IPS-20b (cell line): ENCODE data around the gene COL15A1.

Experiments
- H3K27ac ChIP-seq: one replicate; pipeline ENCODE4 v1.5.1; 2013; ENCODE audit warnings: low read length
- H3K27me3 ChIP-seq: 2 replicates; pipeline ENCODE4 v1.6.1; 2013; ENCODE audit warnings: mild to moderate bottlenecking, low read length, inconsistent platforms; ENCODE audit not compliant: insufficient read depth
- H3K36me3 ChIP-seq: 2 replicates; pipeline ENCODE4 v1.6.1; 2013; ENCODE audit warnings: low read depth, mild to moderate bottlenecking, inconsistent platforms, low read length, moderate library complexity; ENCODE audit not compliant: insufficient read depth
- H3K4me1 ChIP-seq: 2 replicates; pipeline ENCODE4 v1.6.1; 2013; ENCODE audit warnings: mild to moderate bottlenecking, control low read depth, inconsistent platforms, low read length, moderate library complexity; ENCODE audit not compliant: insufficient read depth
- H3K4me3 ChIP-seq: 2 replicates; pipeline ENCODE4 v1.5.1; 2013; ENCODE audit warnings: mild to moderate bottlenecking, low read length, inconsistent platforms
- H3K9ac ChIP-seq: 2 replicates; pipeline ENCODE4 v1.6.1; 2013; ENCODE audit warnings: low read depth, mild to moderate bottlenecking, inconsistent platforms, low read length, moderate library complexity
- H3K9me3 ChIP-seq: 2 replicates; pipeline ENCODE4 v1.6.1; 2013; ENCODE audit warnings: mild to moderate bottlenecking, low read depth, low read length, inconsistent platforms; ENCODE audit not compliant: insufficient read depth

The COL15A1 gene

DNA sequence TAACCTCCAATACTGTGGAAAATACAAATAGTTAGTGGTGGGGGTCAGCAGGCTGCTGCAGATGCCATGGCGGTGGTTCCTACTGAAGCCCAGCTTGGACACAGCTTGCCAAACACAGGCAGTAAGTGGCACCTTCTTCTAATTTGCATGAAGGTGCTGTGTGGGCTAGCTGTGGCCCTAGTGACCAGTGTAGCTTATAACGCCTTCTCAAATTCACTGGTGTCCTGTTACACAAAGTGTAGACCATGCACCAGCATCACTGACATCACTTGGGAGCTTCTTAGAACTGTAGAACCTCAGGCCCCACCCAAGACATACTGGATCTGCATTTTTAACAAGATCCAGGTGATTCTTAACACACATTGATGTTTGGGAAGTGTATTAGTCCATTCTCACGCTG, 102.4 kb downstream of the COL15A1 start:
- Histone ChIP-seq H3K36me3 (no peaks in the 10 kb centered on the region), H3K4me1 (no peaks in the 10 kb centered on the region), H3K27me3 (no peaks in the 10 kb centered on the region), H3K4me3 (no peak overlapping the region), H3K9ac (no peak overlapping the region), H3K27ac (no peak overlapping the region), H3K9me3 (peaks cover 4% of the 10 kb centered on the region; the same call in 1 of the 2 replicates)

DNA sequence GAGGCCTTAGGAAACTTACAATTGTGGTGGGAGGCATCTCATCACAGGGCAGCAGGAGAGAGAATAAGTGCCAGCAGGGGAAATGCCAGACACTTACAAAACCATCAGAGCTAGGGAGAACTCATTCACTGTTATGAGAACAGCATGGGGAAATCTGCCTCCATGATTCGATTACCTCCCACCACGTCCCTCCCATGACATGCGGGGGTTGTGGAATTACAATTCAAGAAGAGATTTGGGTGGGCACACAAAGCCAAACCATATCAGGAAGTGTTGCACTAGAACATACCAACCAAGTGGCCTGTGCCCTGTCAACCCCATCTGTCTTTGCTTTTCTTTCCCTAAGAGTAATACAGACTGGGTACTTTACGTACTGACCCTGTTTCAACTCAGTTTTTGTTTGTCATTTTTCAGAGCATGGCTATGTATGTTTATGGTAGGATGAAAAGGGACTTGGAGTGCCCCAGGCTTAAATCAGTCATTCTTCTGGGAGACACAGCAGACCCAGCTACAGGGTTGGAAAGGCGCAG, 102.9 kb downstream of the COL15A1 start:
- H3K4me1 ChIP-seq = no peaks in the 10 kb centered on the region
- peaks cover 4% of the 10 kb centered on the region; the same call in 1 of the 2 replicates for H3K9me3 ChIP-seq
- H3K9ac ChIP-seq = no peak overlapping the region
- H3K36me3 ChIP-seq = no peaks in the 10 kb centered on the region
- no peak overlapping the region for H3K27ac ChIP-seq
- H3K4me3 ChIP-seq = no peak overlapping the region
- no peaks in the 10 kb centered on the region for H3K27me3 ChIP-seq

DNA sequence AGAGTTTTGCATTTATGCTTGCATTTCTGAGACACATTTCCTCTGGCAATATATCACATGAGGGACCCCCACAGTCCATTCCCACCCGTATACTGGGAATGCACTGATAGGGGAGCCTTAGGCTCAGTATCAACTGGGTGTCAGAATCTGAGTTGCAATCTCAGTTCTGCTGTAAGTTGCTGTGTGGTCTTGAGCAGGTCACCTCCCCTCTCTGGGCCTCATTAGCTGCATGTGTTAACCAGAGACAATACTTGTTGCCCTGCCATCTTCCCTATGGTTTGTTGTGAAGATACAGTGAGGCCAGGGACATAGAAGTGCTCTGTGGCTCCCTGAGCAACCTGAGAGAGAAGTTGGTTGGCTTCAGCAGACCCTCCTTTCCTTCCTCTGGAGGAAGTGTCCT, 105.5 kb downstream of the COL15A1 start:
- H3K9ac ChIP-seq = no peak overlapping the region
- no peaks in the 10 kb centered on the region for H3K4me1 ChIP-seq
- H3K36me3 ChIP-seq = no peaks in the 10 kb centered on the region
- peaks cover 4% of the 10 kb centered on the region; the same call in 1 of the 2 replicates for H3K9me3 ChIP-seq
- H3K4me3 ChIP-seq = no peak overlapping the region
- no peak overlapping the region for H3K27ac ChIP-seq
- no peaks in the 10 kb centered on the region for H3K27me3 ChIP-seq

DNA sequence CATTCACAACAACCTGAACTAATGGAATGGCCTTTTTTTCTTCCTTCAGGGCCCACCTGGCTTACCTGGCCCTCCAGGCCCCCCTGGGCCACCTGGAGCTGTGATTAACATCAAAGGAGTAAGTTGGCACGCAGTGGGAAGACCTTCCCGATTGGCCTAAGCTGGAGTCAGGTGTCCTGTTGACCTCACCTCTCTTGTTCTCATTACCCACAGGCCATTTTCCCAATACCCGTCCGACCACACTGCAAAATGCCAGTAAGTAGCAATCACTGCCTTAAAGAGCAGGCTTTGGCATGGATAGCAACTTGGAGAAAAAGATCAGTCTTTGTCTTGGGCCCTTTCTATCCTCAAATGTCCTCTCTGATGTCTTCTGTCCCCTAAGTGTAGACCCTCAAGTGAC, 105.9 kb downstream of the COL15A1 start:
- no peaks in the 10 kb centered on the region for H3K36me3 ChIP-seq

DNA sequence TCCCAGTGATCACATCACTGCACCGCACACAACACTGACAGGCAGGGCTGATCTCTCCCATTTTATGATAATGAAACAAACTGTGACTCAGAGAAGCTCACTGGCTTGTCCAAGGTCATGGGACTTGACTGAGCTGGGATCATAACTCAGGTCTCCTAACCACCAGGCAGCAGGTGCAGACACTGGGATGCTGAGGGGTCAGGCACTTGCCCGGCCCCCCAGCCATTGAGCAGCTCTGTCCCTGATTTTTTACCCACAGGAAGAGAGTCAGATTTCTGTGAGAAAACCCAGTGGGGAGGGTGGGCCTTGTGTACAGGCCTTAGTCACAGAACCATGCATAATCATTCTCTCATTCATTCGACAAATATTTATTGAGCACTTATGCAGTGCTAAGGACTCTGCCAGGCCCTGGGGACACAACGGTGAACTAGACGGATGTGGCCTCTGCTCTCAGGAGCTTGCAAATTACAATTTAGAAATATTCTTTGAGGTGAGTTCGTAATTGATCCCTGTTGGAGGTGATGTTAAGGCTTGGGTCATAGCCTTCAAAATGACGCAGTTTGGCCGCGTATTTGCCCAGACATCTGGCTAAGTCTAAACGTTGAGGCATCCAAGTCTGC, 106.7 kb downstream of the COL15A1 start:
- H3K9ac ChIP-seq = no peak overlapping the region
- no peaks in the 10 kb centered on the region for H3K27me3 ChIP-seq
- no peaks in the 10 kb centered on the region for H3K4me1 ChIP-seq
- H3K9me3 ChIP-seq = no peaks in the 10 kb centered on the region
- H3K36me3 ChIP-seq = no peaks in the 10 kb centered on the region
- H3K27ac ChIP-seq = no peak overlapping the region
- H3K4me3 ChIP-seq = no peak overlapping the region

More for the DNA sequence above, 105.9 kb downstream of the COL15A1 start:
- H3K9ac ChIP-seq = no peak overlapping the region
- H3K4me1 ChIP-seq = no peaks in the 10 kb centered on the region
- H3K27me3 ChIP-seq = no peaks in the 10 kb centered on the region
- H3K9me3 ChIP-seq = peaks cover 1% of the 10 kb centered on the region; the same call in 1 of the 2 replicates
- H3K27ac ChIP-seq = no peak overlapping the region
- no peak overlapping the region for H3K4me3 ChIP-seq

DNA sequence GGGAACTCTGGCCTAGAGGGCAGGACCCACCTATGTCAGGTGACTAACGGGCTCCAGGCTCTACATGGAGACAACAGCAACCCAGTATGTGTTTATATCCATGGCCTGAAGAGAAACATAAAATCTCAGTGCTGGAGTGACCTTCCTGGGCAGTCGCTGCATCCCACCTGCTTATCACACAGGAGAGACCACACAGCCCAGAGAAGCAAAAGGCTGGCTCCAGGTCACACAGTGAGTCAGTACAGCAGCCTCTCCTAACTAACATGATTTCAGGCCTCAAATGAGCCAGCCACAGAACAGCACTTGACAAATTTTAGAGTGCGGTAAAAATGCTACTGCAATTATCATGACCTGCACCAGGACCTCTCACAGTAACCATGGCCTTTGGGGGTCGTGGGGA, 107.2 kb downstream of the COL15A1 start:
- Histone ChIP-seq H3K36me3 (no peaks in the 10 kb centered on the region), H3K27me3 (no peaks in the 10 kb centered on the region), H3K9me3 (no peaks in the 10 kb centered on the region), H3K9ac (no peak overlapping the region), H3K4me3 (no peak overlapping the region), H3K4me1 (no peaks in the 10 kb centered on the region), H3K27ac (no peak overlapping the region)

DNA sequence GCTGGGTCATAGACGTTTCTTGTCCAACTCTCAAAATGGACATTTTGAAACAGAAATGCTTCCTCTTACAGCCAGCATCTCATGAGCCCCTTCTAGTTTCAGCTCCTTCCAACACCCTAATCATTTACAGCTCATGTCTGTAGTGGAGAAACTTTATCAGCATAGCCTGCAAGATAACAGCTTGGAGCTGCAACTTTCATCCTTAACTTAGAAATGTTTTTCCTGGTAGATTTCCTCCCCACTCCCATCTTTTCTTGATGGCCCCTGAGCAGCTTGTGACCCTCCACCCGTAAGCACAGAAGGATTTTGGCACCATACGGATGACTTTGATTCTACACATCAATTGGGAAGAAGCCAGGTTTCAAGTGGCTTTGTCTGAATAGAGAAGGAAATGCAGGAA, 107.7 kb downstream of the COL15A1 start:
- Histone ChIP-seq H3K36me3 (no peaks in the 10 kb centered on the region), H3K9me3 (no peaks in the 10 kb centered on the region), H3K9ac (no peak overlapping the region), H3K27ac (no peak overlapping the region), H3K27me3 (no peaks in the 10 kb centered on the region), H3K4me1 (no peaks in the 10 kb centered on the region), H3K4me3 (no peak overlapping the region)

DNA sequence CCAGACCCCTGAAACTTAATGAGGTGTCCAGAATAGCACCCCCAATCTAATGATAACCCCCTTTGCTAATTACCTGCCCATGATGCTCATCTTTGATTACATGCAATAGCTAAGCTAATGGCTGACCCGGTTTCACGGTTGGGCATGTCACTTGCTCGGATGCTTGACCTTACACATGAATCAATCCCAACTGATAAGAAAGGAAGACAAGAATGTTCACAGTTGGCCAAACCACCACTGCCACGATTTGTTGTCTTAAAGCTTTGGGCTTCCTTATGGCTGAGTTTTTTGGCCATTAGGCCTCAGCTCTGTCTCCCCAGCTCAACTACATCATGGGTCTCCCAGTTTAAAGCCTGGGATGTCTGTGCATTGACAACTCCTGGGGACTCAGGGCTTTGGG, 108.1 kb downstream of the COL15A1 start:
- Histone ChIP-seq H3K27me3 (no peaks in the 10 kb centered on the region), H3K27ac (no peak overlapping the region), H3K9me3 (no peaks in the 10 kb centered on the region), H3K4me1 (no peaks in the 10 kb centered on the region), H3K9ac (no peak overlapping the region), H3K4me3 (no peak overlapping the region), H3K36me3 (no peaks in the 10 kb centered on the region)

DNA sequence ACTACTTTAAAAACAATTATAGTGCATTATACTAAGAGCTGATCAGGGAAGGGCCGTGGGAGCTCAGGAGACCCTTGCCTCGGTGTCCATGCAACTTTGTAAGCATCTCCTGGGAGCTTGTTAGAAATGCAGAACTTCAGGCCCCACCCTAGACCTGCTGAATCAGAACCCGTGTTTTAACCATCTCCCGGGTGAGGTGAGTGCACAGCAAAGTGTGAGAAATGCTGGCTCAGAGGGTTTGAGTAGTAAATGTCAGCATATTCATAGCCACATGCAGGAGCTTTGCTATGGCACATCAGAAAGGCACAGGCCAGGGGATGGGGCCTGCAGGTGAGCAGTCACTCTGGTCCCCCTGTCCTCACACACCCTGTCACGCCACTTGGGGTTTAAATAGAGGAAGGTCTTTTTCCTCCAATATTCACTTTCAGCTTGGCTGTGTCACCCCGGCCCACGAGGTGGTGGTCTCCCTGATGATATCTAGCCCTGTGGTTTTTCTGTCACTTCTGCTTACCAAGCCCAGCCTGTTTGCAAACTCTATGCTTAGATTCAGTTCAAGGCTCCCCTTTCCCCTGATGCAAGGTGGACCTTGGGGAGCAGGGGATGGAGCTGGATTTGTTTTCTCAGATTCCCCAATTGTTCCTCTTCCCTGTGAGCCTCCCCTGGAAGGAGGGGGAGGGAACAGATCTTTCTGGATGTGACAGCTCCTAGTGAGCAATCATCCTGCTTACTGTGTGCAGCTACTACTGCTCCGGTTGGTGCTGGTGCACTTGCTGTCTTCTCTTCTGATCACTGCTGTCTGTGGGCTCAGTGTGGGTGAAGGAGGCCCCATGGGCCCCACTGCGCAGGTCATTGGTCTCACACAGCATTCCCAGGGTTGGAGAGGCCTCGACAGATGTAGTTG, 109.4 kb downstream of the COL15A1 start:
- Histone ChIP-seq H3K27me3 (no peaks in the 10 kb centered on the region; the same call in 1 of the 2 replicates), H3K4me3 (no peak overlapping the region), H3K9ac (no peak overlapping the region), H3K27ac (no peak overlapping the region), H3K9me3 (no peaks in the 10 kb centered on the region), H3K36me3 (no peaks in the 10 kb centered on the region), H3K4me1 (no peaks in the 10 kb centered on the region)

DNA sequence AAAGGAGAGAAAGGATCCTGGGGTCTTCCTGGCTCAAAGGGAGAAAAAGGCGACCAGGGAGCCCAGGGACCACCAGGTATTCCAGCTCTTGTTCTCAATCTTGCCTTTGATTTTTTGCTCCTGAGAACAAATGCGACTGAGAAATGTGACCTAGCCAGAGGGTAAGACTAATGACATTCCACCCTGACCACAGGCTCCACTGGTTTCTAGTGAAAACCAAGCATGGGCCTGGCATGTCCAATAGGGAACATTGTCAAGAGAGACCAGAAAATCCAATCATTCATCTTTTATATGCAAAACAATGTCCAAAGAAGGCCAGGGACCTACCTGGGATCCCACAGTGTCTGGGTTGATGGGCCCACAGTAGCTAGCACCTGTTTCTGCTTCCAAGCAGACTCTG, 110.9 kb downstream of the COL15A1 start:
- Histone ChIP-seq H3K4me3 (no peak overlapping the region), H3K27me3 (no peaks in the 10 kb centered on the region; the same call in 1 of the 2 replicates), H3K36me3 (no peaks in the 10 kb centered on the region), H3K27ac (no peak overlapping the region), H3K9me3 (no peaks in the 10 kb centered on the region), H3K9ac (no peak overlapping the region), H3K4me1 (no peaks in the 10 kb centered on the region)

DNA sequence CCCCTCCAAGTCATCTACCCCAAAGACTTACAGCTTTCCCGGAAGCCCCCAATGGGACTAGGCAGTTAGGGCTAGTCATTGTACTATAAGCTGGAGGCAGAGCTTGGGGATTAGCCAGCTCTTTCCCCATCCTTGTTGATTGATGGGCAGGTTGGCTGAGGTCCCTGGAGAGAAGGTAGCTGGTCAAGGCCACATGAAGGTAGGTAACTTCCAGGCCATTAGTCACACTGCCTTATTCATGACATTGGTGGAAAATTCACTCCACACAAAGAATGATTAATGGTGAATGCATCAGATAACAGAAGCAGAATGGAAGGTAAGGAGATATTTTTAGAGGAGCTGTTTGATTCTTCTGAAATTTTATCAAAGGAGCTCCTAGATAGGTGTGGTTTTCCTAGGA, 111.7 kb downstream of the COL15A1 start:
- H3K36me3 ChIP-seq = no peaks in the 10 kb centered on the region
- no peak overlapping the region for H3K27ac ChIP-seq
- H3K4me1 ChIP-seq = no peaks in the 10 kb centered on the region
- H3K4me3 ChIP-seq = no peak overlapping the region
- H3K9me3 ChIP-seq = no peaks in the 10 kb centered on the region
- H3K9ac ChIP-seq = no peak overlapping the region
- H3K27me3 ChIP-seq = no peaks in the 10 kb centered on the region; the same call in 1 of the 2 replicates

DNA sequence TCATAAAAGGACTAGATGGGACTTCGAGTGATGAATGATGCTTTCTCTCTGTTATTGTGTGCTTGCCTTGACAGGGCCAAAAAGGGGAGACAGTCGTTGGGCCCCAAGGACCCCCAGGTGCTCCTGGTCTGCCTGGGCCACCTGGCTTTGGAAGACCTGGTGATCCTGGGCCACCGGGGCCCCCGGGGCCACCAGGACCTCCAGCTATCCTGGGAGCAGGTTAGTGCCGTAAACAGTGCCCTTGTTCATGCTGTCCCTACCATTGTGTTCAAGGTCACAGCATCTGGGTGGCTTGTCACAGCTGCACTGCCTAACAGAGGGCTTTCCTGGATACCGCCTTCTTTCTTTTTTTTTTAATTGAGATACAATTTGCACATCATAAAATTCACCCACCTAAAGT, 112.5 kb downstream of the COL15A1 start:
- H3K36me3 ChIP-seq = no peaks in the 10 kb centered on the region
- no peaks in the 10 kb centered on the region; the same call in 1 of the 2 replicates for H3K27me3 ChIP-seq
- H3K27ac ChIP-seq = no peak overlapping the region
- H3K4me3 ChIP-seq = no peak overlapping the region
- no peaks in the 10 kb centered on the region for H3K9me3 ChIP-seq
- no peak overlapping the region for H3K9ac ChIP-seq
- H3K4me1 ChIP-seq = no peaks in the 10 kb centered on the region
